Stomach smooth muscle (tissue), 2 donors: ENCODE measurements around the gene LRRC8A.
"Not testable (repeated sequence)": the region's sequence is repeated elsewhere in the genome, so short reads cannot be mapped to it uniquely, and the experiment has no call there.

ENCODE experiments used
- H3K27ac ChIP-seq: one replicate; pipeline ENCODE4 v1.7.0; 2013; ENCODE audit warnings: mild to moderate bottlenecking, low read length, inconsistent platforms
- H3K27me3 ChIP-seq, 2 donors: one replicate each; pipeline ENCODE4 v1.7.0; 2013; ENCODE audit warnings: low read length in 2 of 2; ENCODE audit not compliant: insufficient read depth in 2 of 2, control insufficient read depth in 1 of 2
- H3K36me3 ChIP-seq, 2 donors: one replicate each; pipeline ENCODE4 v1.7.0; 2013; ENCODE audit warnings: low read length in 2 of 2; ENCODE audit not compliant: control insufficient read depth in 2 of 2, insufficient read depth in 2 of 2
- H3K4me1 ChIP-seq: one replicate; pipeline ENCODE4 v1.7.0; 2013; ENCODE audit warnings: low read length; ENCODE audit not compliant: control insufficient read depth, insufficient read depth
- H3K4me3 ChIP-seq, 2 donors: one replicate each; pipeline ENCODE4 v1.7.0; 2013; ENCODE audit warnings: low read length in 2 of 2
- H3K9ac ChIP-seq, 2 donors: one replicate each; pipeline ENCODE4 v1.7.0; 2013; ENCODE audit warnings: low read length in 2 of 2, mild to moderate bottlenecking in 1 of 2
- H3K9me3 ChIP-seq, 2 donors: one replicate each; pipeline ENCODE4 v1.7.0; 2013; ENCODE audit warnings: low read length in 2 of 2; ENCODE audit not compliant: control insufficient read depth in 2 of 2
- donor health status: healthy.
- donor health status: Pancreatic carcinoma.

Gene LRRC8A

DNA sequence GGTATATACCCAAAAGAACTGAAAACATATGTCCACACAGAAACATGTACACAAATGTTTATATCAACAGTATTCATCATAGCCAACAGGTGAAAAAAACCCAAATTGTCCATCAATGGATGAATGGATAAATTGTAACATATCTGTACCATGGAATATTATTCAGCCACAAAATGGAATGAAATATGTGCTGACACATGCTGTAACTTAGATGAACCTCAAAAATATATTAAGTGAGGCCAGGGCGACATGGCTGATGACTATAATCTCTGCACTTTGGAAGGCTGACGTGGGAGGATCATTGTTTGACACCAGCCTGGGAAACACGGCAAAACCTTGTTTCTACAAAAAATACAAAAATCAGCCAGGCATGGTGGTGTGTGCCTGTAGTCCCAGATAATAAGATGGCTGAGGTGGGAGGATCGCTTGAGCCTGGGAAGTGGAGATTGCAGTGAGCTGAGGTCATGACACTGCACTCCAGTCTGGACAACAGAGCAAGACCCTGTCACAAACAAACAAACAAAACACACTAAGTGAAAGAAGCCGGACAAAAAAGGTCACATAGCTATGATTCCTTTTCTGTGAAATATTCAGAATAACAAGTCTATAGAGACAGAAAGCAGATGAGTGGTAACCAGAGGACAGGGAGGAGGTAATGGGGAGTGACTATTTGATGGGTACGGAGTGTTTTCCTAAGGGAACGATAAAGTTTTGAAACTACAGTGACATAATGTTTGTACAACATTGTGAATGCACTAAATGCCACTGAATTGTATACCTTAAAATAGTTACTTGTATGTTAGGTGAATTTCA is 11.6 kb upstream of the LRRC8A start:
- Histone ChIP-seq H3K27ac (no peak overlapping the region), H3K9ac (no peak overlapping the region), H3K4me1 (no peaks in the 10 kb centered on the region), H3K27me3 (no peaks in the 10 kb centered on the region), H3K9me3 (no peaks in the 10 kb centered on the region), H3K4me3 (no peak overlapping the region), H3K36me3 (no peaks in the 10 kb centered on the region)

DNA sequence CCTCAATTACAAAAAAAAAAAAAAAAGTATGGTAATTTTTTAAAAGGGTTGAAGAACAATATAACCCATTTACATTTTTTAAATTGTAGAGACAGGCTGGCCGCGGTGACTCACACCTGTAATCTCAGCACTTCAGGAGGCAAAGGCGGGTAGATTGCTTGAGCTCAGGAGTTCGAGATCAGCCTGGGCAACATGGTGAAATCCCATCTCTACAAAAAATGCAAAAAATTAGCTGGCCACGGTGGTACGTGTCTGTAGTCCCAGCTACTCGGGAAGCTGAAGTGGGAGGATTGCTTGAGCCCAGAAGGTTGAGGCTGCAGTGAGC is 11.0 kb upstream of the LRRC8A start:
- not testable (repeated sequence) for H3K9ac ChIP-seq, H3K4me3 ChIP-seq, H3K27ac ChIP-seq, H3K4me1 ChIP-seq, H3K9me3 ChIP-seq, H3K27me3 ChIP-seq, H3K36me3 ChIP-seq

DNA sequence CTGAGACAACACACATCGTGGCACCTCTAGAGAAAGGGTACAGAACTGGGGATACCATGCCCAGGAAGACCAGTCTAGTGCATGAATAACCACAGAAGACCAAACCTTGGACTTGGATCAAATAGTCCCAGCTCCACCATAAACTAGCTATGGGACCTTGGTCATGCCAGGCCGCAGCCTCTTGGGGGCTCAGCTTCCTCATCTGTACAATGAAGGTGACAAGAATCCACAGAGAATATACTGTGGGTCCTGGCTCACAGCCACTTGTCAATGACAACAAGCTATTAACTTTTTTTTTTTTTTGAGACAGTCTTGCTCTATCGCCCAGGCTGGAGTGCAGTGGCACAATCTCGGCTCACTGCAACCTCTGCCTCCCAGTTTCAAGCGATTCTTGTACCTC is 4.1 kb upstream of the LRRC8A start:
- Histone ChIP-seq H3K36me3 (no peaks in the 10 kb centered on the region), H3K27me3 (no peaks in the 10 kb centered on the region), H3K9ac (no peak overlapping the region), H3K9me3 (no peaks in the 10 kb centered on the region), H3K27ac (no peak overlapping the region), H3K4me3 (no peak overlapping the region), H3K4me1 (peaks cover 7% of the 10 kb centered on the region)

DNA sequence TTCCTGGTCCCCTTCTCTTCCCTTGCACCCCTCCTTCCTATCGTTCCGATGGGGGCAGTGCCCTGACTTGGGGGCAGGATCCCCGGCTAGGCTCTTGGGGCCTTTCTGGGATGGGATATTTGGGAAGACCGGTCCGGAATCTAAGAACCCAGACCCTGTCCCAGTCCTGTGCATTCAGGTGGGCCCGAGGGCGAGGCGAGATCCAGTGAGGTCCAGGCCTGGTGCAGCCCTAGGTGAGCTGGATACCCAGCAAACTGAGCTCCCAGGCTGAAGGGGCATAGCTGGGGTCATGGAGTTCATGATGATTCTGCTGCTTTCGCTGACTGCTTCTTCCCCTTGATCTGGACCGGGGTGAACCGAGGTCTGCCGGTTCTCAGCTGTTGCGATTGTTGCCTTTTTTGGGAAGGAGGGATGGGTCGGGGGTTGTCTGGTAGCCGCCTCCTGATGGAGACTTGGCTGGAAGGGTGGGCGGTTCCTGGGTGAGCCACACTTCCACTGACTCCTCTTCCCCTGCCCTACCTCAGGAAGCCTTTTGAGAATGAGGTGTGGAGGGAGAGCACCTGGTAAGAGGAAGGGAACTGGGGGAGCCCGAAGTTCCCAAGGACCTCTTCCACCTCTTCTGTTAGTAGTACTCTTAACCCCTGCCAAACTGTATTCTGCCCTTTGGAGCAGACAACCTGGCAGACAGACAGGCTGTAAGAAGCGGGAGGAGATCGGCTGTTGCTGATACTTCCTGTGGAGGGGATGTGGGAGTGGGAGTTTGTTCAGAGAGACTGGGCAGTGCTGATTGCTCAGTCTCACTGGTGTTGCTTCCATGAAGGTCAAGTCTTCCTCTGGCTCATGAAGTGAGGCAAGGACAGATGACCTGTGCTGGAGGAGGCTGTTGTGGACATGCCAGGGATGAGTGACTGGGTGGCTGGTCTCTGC is 1.0 kb downstream of the LRRC8A start:
- H3K27ac ChIP-seq, result peak overlapping the region; percentile 90
- H3K9ac ChIP-seq, result peak overlapping the region; percentile 92 to 94
- no peaks in the 10 kb centered on the region for H3K27me3 ChIP-seq
- H3K4me3 ChIP-seq, result peak overlapping the region; percentile 94 to 95
- H3K4me1 ChIP-seq, result peaks cover 41% of the 10 kb centered on the region
- H3K9me3 ChIP-seq, result no peaks in the 10 kb centered on the region
- peaks cover 11 to 13% of the 10 kb centered on the region in 2 donors for H3K36me3 ChIP-seq

DNA sequence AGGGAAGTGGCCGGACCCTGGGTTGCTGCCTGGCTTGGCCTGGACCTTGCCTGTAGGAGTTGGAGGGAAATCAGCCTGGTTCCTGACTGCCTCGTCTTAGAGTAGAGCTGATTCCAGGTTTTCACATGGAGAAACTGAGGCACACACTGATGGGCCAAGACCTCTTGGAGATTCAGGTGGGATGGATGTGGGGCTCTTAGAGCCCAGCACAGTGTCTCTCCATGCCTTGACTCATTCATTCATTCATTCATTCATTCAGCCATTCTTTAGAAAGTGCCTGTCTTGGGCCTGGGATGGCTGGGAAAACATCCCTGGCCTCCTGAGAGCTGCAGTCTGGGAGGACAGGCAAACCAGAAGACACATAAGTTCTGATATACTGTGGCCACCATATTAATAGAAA is 2.2 kb downstream of the LRRC8A start:
- no peak overlapping the region for H3K9ac ChIP-seq
- no peaks in the 10 kb centered on the region for H3K27me3 ChIP-seq
- no peak overlapping the region for H3K27ac ChIP-seq
- peaks cover 53% of the 10 kb centered on the region for H3K4me1 ChIP-seq
- peaks cover 18% of the 10 kb centered on the region in 2 donors for H3K36me3 ChIP-seq
- no peaks in the 10 kb centered on the region for H3K9me3 ChIP-seq
- peak overlapping the region in 1 of 2 donors; percentile 44 for H3K4me3 ChIP-seq

DNA sequence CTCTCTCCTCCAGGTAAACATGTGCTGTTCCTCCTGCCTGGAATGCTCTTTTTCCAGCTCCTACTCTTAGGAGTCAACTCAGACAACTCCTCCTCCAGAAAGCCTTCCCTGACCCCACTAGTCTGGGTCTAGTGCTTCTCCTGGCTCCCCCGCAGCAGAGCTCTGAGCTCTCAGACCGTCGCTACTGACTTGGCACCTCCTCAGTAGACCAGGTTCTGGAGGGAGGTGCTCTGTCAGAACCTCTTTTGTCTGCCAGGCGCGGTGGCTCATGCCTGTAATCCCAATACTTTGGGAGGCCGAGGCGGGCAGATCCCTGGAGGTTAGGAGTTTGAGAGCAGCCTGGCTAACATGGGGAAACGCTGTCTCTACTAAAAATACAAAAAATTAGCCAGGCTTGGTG is 3.4 kb downstream of the LRRC8A start:
- peaks cover 18 to 21% of the 10 kb centered on the region in 2 donors for H3K36me3 ChIP-seq
- peaks cover 53% of the 10 kb centered on the region for H3K4me1 ChIP-seq
- H3K9ac ChIP-seq, result peak overlapping the region in 1 of 2 donors; percentile 29
- no peaks in the 10 kb centered on the region for H3K9me3 ChIP-seq
- H3K4me3 ChIP-seq, result no peak overlapping the region
- H3K27ac ChIP-seq, result no peak overlapping the region
- no peaks in the 10 kb centered on the region for H3K27me3 ChIP-seq

DNA sequence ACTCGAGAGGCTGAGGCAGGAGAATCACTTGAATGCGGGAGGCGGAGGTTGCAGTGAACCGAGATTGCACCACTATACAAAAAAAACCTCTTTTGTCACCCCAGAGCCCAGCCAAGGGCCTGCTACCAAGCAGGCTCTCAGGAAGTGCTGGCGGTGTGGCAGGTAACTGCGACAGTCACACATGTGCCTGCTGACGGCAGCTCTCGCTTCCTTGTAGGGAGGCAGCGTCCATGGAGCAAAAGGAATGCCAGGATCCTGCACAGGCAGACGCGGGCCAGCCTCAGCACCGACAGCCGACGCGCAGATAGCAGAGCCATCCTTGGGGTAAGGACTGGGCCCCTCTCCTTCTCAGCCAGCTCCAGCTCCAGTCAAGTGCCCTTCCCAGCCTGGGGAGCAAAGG is 3.9 kb downstream of the LRRC8A start:
- no peaks in the 10 kb centered on the region for H3K9me3 ChIP-seq
- H3K4me3 ChIP-seq, result no peak overlapping the region
- no peak overlapping the region for H3K27ac ChIP-seq
- H3K36me3 ChIP-seq, result peaks cover 18 to 21% of the 10 kb centered on the region in 2 donors
- H3K9ac ChIP-seq, result no peak overlapping the region
- peaks cover 51% of the 10 kb centered on the region for H3K4me1 ChIP-seq
- no peaks in the 10 kb centered on the region for H3K27me3 ChIP-seq

DNA sequence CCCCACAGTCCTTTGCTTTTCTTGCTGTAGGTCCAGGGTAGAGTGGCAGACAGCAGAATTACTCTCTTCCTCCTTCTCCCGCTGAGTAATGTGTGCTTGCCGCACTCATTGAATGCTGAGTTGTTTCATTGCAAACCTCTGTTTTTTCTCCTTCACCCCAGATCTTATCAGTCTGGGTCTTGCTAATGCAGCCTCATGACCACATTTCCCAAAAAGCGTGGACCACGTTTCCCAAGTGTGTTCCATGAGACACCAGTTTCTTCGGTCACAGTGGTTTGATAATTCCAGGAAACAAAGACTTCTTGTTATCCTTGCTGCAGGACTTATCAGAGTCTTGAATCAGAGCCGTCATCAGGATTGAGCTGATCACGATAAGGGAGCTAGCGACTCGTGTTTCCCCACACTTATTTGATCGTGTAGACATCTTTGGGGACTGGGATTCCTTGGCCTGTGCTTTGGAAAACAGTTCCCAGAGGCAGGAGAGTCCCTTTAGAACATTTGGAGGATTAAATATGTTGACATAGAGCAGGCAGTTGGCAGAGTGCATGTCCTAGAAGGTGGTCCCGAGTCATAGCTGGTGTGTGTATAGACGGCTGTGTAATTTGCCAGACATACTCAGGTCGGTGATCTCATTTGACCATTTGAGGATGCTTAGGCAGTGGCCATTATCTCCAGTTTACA is 4.4 kb downstream of the LRRC8A start:
- H3K27me3 ChIP-seq, result no peaks in the 10 kb centered on the region
- no peak overlapping the region for H3K9ac ChIP-seq
- H3K4me3 ChIP-seq, result no peak overlapping the region
- no peak overlapping the region for H3K27ac ChIP-seq
- H3K9me3 ChIP-seq, result no peaks in the 10 kb centered on the region
- H3K4me1 ChIP-seq, result peaks cover 48% of the 10 kb centered on the region
- peaks cover 19 to 21% of the 10 kb centered on the region in 2 donors for H3K36me3 ChIP-seq

DNA sequence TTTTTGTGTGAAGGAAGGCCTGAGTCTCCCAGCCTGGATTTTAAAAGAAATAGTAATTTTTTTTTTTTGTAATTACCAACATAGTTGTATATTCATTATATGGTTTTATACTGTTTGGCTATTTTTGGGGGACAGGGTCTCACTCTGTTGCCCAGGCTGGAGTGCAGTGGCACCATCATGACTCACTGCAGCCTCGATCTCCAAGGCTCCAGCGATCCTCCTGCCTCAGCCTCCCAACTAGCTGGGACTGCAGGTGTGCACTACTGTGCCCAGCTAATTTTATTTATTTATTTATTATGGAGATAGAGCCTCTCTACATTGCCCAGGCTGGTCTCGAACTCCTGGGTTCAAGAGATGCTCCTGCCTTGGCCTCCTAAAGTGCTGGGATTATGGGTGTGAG is 5.1 kb downstream of the LRRC8A start:
- no peak overlapping the region for H3K9ac ChIP-seq
- H3K36me3 ChIP-seq, result peaks cover 21 to 22% of the 10 kb centered on the region in 2 donors
- peaks cover 54% of the 10 kb centered on the region for H3K4me1 ChIP-seq
- no peak overlapping the region for H3K27ac ChIP-seq
- no peaks in the 10 kb centered on the region for H3K27me3 ChIP-seq
- H3K9me3 ChIP-seq, result no peaks in the 10 kb centered on the region
- no peak overlapping the region for H3K4me3 ChIP-seq

DNA sequence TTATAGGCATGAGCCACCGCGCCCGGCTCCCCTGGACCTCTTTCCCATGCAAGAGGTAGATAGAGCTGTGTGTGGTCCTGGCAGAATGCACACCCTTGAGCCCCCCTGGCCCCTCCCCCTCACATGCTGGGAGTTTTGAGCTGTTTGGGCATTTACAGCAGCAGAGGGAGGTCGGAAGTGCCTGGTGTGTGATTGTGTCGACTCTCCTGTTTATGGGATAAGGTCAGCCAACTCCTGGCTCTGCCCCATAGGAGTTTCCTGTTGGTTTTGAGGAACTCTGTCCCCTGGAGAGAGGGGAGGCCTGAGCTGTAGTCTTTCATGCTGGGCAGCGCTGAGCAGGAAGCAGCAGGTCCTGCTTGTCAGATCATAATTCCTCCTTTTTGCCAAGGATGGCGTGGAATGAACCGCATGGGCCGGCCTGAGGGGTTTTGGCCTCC is 6.0 kb downstream of the LRRC8A start:
- no peaks in the 10 kb centered on the region for H3K27me3 ChIP-seq
- peaks cover 62% of the 10 kb centered on the region for H3K4me1 ChIP-seq
- H3K4me3 ChIP-seq, result no peak overlapping the region
- H3K27ac ChIP-seq, result no peak overlapping the region
- no peaks in the 10 kb centered on the region for H3K9me3 ChIP-seq
- H3K36me3 ChIP-seq, result peaks cover 21 to 22% of the 10 kb centered on the region in 2 donors
- peak overlapping the region in 1 of 2 donors; percentile 5 for H3K9ac ChIP-seq
